ENCODE measurements around the gene SFXN3.
A peak's percentile ranks its signal among the peaks of the same experiment; 100 is the strongest.

SFXN3 gene

GRCh38 chr10:101044117-101044516, 13.1 kb downstream of the SFXN3 start:
- no peak for DNase-seq (ENCODE audit: low spot score)
- no peak overlapping the region for H3K27ac ChIP-seq
- no peak overlapping the region for H3K4me3 ChIP-seq
- TF ChIP-seq CTCF (IDR thresholded peaks at IDR 0.05), result no peak

DNA sequence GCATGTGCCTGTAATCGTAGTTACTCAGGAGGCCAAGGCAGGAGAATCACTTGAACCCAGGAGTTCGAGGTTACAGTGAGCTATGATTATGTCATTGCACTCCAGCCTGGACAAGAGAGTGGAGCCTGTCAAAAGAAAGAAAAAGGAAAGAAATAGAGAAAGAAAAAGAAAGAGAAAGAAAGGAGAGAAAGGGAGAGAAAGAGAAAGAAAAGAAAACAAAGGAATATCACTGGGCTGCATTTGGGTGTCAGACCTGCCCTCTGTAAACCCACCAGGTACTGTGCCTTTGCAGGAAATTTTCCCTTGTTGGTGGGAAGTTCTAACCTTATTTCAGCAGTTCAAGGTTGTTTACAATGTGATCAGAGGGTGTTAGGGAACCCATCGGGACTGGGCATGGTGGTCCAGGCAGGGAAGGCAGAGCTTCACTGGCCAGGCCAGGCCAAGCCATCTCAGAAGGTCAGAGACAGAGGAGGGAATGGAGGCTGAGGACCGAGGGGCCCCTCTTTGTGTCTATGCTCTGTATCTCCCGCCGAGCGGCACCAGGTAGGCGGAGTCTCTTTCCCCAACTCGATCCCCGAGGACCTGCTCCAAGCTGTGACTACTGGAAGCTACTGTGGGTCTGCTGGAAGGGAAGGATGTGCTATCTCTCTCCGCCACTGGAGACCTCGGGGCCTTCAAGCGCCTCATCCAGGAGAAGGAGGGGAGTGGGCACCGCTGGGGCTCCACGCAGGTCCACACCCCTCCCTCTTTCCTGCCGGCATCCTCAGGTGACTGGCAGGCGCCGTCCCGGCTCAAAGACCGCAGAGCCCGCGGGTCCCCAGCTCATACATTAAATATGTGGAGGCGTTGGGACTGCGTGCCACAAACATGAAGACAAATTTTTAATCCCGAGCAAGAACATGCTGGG, 15.6 kb downstream of the SFXN3 start:
- no peak overlapping the region for H3K27ac ChIP-seq
- DNase-seq (ENCODE audit: low spot score), result no peak
- TF ChIP-seq CTCF (IDR thresholded peaks at IDR 0.05), result no peak
- no peak overlapping the region for H3K4me3 ChIP-seq

DNA sequence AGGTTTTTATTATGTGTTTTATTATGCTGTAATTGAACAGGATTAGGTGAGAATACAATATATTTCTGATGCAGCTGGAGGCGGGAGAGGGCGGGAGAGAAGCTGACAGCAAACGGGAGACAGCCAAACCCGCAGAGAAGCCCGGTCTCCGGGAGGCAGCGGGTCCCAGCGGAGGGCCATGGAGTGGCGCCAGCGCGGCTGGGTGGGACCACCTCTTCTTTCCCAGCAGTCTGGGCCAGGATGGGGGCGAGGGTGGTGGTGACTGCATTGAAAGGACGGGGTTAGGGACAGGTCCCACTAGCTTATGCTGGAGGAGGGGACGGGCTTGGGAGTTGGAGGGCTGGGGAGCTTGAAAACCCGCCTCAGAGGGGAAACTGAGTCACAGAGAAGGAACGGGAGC, 16.2 kb downstream of the SFXN3 start:
- H3K27ac ChIP-seq, result no peak overlapping the region
- no peak overlapping the region for H3K4me3 ChIP-seq
- DNase-seq (ENCODE audit: low spot score), result no peak
- TF ChIP-seq CTCF (IDR thresholded peaks at IDR 0.05), result no peak

DNA sequence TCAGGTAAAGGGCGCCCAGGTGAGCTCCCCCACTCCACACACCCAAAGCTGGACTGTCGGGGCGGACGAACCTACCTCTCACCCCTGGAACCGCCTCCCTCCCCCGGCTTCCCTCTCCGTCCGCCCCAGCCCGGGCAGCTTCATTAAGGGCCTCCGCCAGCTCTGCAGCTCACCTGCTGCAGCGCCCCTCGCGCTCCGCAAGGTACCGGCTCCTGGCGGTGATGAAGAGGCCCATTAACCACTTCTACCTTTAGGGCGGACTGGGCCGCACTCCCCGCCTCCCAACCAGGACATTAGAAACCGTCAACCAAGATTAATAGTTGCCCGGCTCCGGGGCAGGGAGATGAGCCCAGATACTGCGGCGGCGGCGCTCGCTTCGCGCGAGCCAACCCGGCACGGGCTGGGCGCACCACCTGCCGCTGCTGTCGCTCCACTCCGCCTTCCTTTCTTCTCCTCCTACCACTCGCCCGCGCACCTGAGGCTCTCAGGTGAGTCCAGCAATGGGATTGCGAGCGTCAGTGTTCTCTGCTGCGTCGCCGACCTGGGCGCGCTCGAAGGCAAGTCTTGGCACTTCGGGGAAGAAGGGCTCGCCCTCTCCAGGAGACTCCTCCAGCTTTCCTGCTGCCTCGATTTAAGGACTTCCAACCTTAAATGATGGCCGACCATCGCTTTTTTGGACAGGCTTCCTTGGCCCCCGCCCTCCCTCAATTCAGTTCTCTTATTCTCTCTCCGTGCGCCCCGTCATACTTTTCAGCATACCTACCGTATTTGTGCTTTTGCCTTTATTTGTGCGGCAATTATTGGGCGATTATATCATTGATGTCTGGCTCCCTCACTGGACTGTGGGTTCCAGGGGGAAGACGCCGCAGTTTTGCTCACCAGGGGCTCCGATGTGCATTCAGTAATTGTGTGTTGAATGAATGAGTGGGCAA, 17.2 kb downstream of the SFXN3 start:
- Histone ChIP-seq H3K27ac (no peak overlapping the region), H3K4me3 (no peak overlapping the region)
- no peak for TF ChIP-seq CTCF (IDR thresholded peaks at IDR 0.05)
- DNase-seq (ENCODE audit: low spot score), result no peak

- H3K27ac ChIP-seq, result no peak overlapping the region
- H3K4me3 ChIP-seq, result peak overlapping the region; percentile 44
- TF ChIP-seq CTCF (IDR thresholded peaks at IDR 0.05), result peak; percentile 80
- DNase-seq (ENCODE audit: low spot score), result no peak
Observed at GRCh38 chr10:101050208-101051069, 19.4 kb downstream of the SFXN3 start.

- Histone ChIP-seq H3K4me3 (no peak overlapping the region), H3K27ac (no peak overlapping the region)
- no peak for TF ChIP-seq CTCF (IDR thresholded peaks at IDR 0.05)
- no peak for DNase-seq (ENCODE audit: low spot score)
Observed at GRCh38 chr10:101052285-101052684, 21.3 kb downstream of the SFXN3 start.
